HG03135 (cell line): ENCODE data around the gene RAB20.
"Not testable (repeated sequence)": the region's sequence is repeated elsewhere in the genome, so short reads cannot be mapped to it uniquely, and the experiment has no call there.

ENCODE experiments used
- ATAC-seq: cut with Tn5 transposase; IDR thresholded peaks from one replicate; pipeline ENCODE4 v1.9.1; 2021; ENCODE audit warnings: mild to moderate bottlenecking, moderate library complexity; ENCODE audit not compliant: unreplicated experiment

RAB20 gene

GRCh38 chr13:110511509-110512181, 49.9 kb downstream of the RAB20 start:
- ATAC-seq = no peak

- no peak for ATAC-seq
Observed at GRCh38 chr13:110509971-110510786, 51.3 kb downstream of the RAB20 start.

GRCh38 chr13:110509478-110509926, 52.0 kb downstream of the RAB20 start:
- ATAC-seq = no peak

GRCh38 chr13:110507678-110508381, 53.7 kb downstream of the RAB20 start:
- no peak for ATAC-seq

- no peak for ATAC-seq
Observed at GRCh38 chr13:110506859-110507566, 54.5 kb downstream of the RAB20 start.

GRCh38 chr13:110506396-110506795, 55.1 kb downstream of the RAB20 start:
- ATAC-seq = no peak

- no peak for ATAC-seq
Observed at GRCh38 chr13:110505594-110505993, 55.9 kb downstream of the RAB20 start.

GRCh38 chr13:110503979-110504499, 57.5 kb downstream of the RAB20 start:
- ATAC-seq = no peak

- ATAC-seq = no peak
Observed at GRCh38 chr13:110503037-110503901, 58.3 kb downstream of the RAB20 start.

- no peak for ATAC-seq
Observed at GRCh38 chr13:110501188-110501587, 60.3 kb downstream of the RAB20 start.

- ATAC-seq = no peak
Observed at GRCh38 chr13:110500341-110500740, 61.2 kb downstream of the RAB20 start.

- no peak for ATAC-seq
Observed at GRCh38 chr13:110499621-110500281, 61.8 kb downstream of the RAB20 start.

- no peak for ATAC-seq
Observed at GRCh38 chr13:110498765-110499164, 62.8 kb downstream of the RAB20 start.

- no peak for ATAC-seq
Observed at GRCh38 chr13:110498327-110498726, 63.2 kb downstream of the RAB20 start.

- ATAC-seq = not testable (repeated sequence)
Observed at GRCh38 chr13:110497896-110498295, 63.6 kb downstream of the RAB20 start.

GRCh38 chr13:110497003-110497402, 64.5 kb downstream of the RAB20 start:
- ATAC-seq = no peak

GRCh38 chr13:110496281-110496680, 65.2 kb downstream of the RAB20 start:
- ATAC-seq = no peak

- ATAC-seq = no peak
Observed at GRCh38 chr13:110495881-110496280, 65.6 kb downstream of the RAB20 start.

- ATAC-seq = no peak
Observed at GRCh38 chr13:110495376-110495775, 66.1 kb downstream of the RAB20 start.
